Small intestine (tissue), 7 donors: ENCODE results near the gene LEKR1. TPM values are rescaled to one million over a fixed set of nuclear protein-coding genes. Genes with fewer than 3 reads are reported as not detected.

Experiments used
- DNase-seq, 2 donors: peaks; one replicate each; pipeline versions ENCODE4 v3.0.0 to v3.0.0-alpha.2; 2013
- FAIRE-seq: peaks from 2 replicates; lab custom pipeline; 2012; peaks lifted over from hg19 to GRCh38; lab: Jason Lieb, UNC
- H3K27ac ChIP-seq, 3 donors: one replicate each; pipeline ENCODE4 v1.5.1; 2013; ENCODE audit warnings: low read length in 2 of 3, mild to moderate bottlenecking in 2 of 3, control low read depth in 1 of 3, inconsistent platforms in 1 of 3, low read depth in 1 of 3, moderate library complexity in 1 of 3
- H3K27me3 ChIP-seq, 3 donors: one replicate each; pipeline ENCODE4 v1.6.1; 2013; ENCODE audit warnings: low read length in 3 of 3, inconsistent platforms in 1 of 3; ENCODE audit not compliant: control insufficient read depth in 3 of 3, insufficient read depth in 3 of 3
- H3K36me3 ChIP-seq, 3 donors: one replicate each; pipeline ENCODE4 v1.6.1; 2013; ENCODE audit warnings: low read length in 3 of 3, inconsistent platforms in 1 of 3, low read depth in 1 of 3, mild to moderate bottlenecking in 1 of 3, moderate library complexity in 1 of 3; ENCODE audit not compliant: control insufficient read depth in 3 of 3, insufficient read depth in 2 of 3
- H3K4me1 ChIP-seq, 3 donors: one replicate each; pipeline ENCODE4 v1.6.1; 2013; ENCODE audit warnings: low read length in 2 of 3, inconsistent platforms in 1 of 3, low read depth in 1 of 3, mild to moderate bottlenecking in 1 of 3, moderate library complexity in 1 of 3; ENCODE audit not compliant: control insufficient read depth in 3 of 3, insufficient read depth in 2 of 3
- H3K4me3 ChIP-seq, 3 donors: one replicate each; pipeline ENCODE4 v1.5.1; 2013; ENCODE audit warnings: low read length in 3 of 3, control low read depth in 1 of 3, inconsistent platforms in 1 of 3, low read depth in 1 of 3, mild to moderate bottlenecking in 1 of 3, moderate library complexity in 1 of 3
- H3K9me3 ChIP-seq, 2 donors: one replicate each; pipeline ENCODE4 v1.6.1; 2013; ENCODE audit warnings: low read depth in 1 of 2, low read length in 1 of 2; ENCODE audit not compliant: control insufficient read depth in 2 of 2, insufficient read depth in 1 of 2
- WGBS, 3 donors: extraction: QIAGEN DNeasy Blood & Tissue Kit; methylation state at CpG; one replicate each; pipeline ENCODE4 v1.1.7; 2013; 5-methylcytosine and 5-hydroxymethylcytosine counted together
- polyA plus RNA-seq, 4 donors: library from polyadenylated mRNA; stranded (reverse) in 3 of 4; unstranded in 1 of 4; fragments of 200-250 nt in 3 of 4; fragments of 120-200 nt in 1 of 4; gene quantifications; one replicate each; pipeline versions ENCODE4 v1.2.1 to v1.2.3, GENCODE V29; 2013
- donor health status: healthy with polysubstance abuse.
- donor health status: control.
- donor health status: control.
- donor health status: Bipolar disorder and iron deficiency.
- donor health status: healthy.

LEKR1 gene
- polyA plus RNA-seq, 4 donors: 0.63 to 2.5 TPM; not detected in 2

DNA sequence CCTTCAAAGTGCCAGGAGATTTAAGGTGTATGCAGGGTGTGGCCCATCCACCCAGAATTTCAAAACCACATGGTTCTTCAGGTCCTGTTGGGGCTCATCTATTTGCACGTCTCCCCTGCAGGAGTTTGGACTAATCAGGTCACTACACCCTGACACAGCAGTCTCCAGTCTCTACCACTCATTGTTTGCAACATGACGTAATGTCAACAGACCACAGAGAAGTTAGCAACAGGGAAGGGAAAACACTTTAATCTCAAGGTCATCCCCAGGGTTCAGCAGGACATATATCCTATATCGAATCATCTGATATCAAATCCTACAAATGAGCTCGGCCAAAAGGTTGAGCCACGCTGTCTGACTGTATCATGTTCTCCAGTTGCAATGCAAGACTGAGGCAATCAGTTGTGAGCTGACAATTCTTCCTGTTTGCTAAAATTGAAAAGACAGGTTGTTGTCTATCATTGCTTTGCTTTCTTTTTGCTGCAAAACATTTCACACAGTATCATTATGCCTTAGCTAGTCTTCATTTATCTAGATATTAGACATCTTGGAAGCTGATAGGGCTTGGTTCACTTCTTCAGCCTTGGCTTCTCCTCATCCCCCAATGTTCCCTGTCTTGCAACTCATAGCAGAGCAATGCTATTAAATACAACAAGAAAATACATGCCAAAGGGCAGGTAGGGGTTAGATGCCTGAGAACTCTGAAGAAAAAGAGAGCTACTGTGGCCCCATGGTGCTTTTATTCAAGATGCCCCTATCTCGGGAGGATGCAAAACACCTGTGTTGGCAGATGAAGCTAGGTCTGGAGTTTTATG lies 13.4 kb upstream of the LEKR1 start:
- Histone ChIP-seq H3K4me1 (peaks cover 2 to 40% (median 12%) of the 10 kb centered on the region in 3 donors), H3K27me3 (no peaks in the 10 kb centered on the region), H3K9me3 (no peaks in the 10 kb centered on the region), H3K36me3 (no peaks in the 10 kb centered on the region), H3K4me3 (no peak overlapping the region), H3K27ac (peak overlapping the region in 2 of 3 donors; percentile 22 to 58)
- FAIRE-seq (no peak), DNase-seq (peak; percentile 77 to 90)
- 23 to 65% (median 43%) methylated on average over 6 of the region's 6 CpGs for WGBS, 3 donors

- H3K27ac ChIP-seq: no peak overlapping the region
- FAIRE-seq (no peak), DNase-seq (no peak)
- no peaks in the 10 kb centered on the region for H3K9me3 ChIP-seq
- WGBS, 3 donors: 93 to 97% (median 95%) methylated on average over 2 of the region's 2 CpGs
- H3K4me1 ChIP-seq: peaks cover 2 to 46% (median 15%) of the 10 kb centered on the region in 3 donors
- no peaks in the 10 kb centered on the region for H3K27me3 ChIP-seq
- no peak overlapping the region for H3K4me3 ChIP-seq
- H3K36me3 ChIP-seq: no peaks in the 10 kb centered on the region
These were observed 11.9 kb upstream of the LEKR1 start for GRCh38 chr3:156814295-156814694.

DNA sequence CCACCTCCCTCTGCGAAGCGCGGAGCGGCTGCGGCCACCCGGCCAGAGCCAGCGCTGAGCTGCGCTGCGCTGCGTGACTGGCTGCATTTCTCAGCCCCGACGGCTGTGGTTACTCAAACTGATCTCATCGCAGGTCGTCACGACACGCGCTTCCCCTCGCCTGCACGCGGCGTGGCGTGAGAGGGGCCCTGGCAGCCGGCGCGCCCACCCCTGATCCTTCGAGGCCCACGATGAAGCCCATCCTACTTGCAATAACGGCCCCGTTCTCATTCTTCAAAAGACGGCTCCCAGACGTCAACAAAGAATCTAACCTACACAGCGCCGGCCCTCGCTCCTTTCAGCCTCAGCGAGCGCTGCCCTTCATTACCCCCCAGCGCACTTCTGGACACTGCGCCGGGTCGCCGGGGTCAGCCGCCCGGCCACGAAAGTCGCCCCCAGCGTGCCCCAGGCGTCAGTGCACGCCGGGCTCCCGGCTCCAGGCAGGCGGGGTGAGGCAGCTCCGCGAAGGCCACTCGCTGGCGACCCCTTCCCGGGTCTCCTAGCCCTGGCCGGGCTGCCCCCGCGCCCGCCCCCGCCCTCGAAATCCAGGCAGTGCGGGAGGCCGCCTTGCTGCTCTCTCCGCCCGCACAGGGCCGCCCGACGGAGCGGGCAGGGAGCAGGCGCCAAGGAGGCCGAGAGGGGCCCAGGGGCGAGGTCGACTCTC lies 9.9 kb upstream of the LEKR1 start:
- FAIRE-seq (no peak), DNase-seq (peak in 1 of 2 donors; percentile 80)
- Histone ChIP-seq H3K27me3 (no peaks in the 10 kb centered on the region), H3K4me3 (peak overlapping the region; percentile 37 to 73 (median 55)), H3K4me1 (peaks cover 2 to 37% (median 12%) of the 10 kb centered on the region in 3 donors), H3K27ac (peak overlapping the region; percentile 95 to 98 (median 96)), H3K36me3 (no peaks in the 10 kb centered on the region), H3K9me3 (no peaks in the 10 kb centered on the region)
- 5 to 7% (median 6%) methylated on average over 67 to 74 of the region's 74 CpGs for WGBS, 3 donors

- Histone ChIP-seq H3K4me1 (peaks cover 2 to 32% (median 12%) of the 10 kb centered on the region in 3 donors), H3K27me3 (no peaks in the 10 kb centered on the region), H3K36me3 (no peaks in the 10 kb centered on the region), H3K4me3 (peak overlapping the region; percentile 37 to 73 (median 55)), H3K9me3 (no peaks in the 10 kb centered on the region), H3K27ac (peak overlapping the region; percentile 95 to 98 (median 96))
- peak; percentile 93 for DNase-seq
- WGBS, 3 donors: 0 to 1% (median 0%) methylated on average over 70 of the region's 70 CpGs
- no peak for FAIRE-seq
These were observed 9.1 kb upstream of the LEKR1 start for GRCh38 chr3:156816794-156817645.

- H3K27me3 ChIP-seq: no peaks in the 10 kb centered on the region
- peak overlapping the region; percentile 95 to 98 (median 96) for H3K27ac ChIP-seq
- peak overlapping the region; percentile 37 to 73 (median 55) for H3K4me3 ChIP-seq
- DNase-seq (no peak), FAIRE-seq (no peak)
- 26 to 55% (median 31%) methylated on average over 5 of the region's 5 CpGs for WGBS, 3 donors
- H3K4me1 ChIP-seq: peaks cover under 1 to 30% (median 9%) of the 10 kb centered on the region in 3 donors
- no peaks in the 10 kb centered on the region for H3K36me3 ChIP-seq
- no peaks in the 10 kb centered on the region for H3K9me3 ChIP-seq
These were observed 8.4 kb upstream of the LEKR1 start for GRCh38 chr3:156817646-156818272.

DNA sequence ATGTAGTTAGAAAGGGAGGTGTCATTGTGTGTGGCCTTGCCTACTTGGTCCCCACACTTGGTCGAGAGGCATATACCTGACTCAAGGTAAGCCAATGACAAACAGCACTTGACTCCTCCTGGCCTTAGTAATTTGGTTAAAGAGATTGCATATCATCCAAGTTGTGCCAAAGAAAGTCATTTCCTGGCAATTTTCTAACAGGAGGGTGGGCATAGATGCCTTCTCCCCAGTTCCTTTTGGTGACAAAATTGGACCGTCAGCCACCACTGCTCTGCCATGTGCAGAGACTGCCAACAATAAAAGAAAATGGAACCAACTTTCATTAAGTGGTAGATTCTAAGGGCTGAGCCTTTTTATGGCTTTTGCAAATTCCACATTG lies 7.9 kb upstream of the LEKR1 start:
- Histone ChIP-seq H3K4me1 (peaks cover 0 to 25% (median 6%) of the 10 kb centered on the region in 3 donors), H3K4me3 (no peak overlapping the region), H3K27me3 (no peaks in the 10 kb centered on the region), H3K27ac (peak overlapping the region; percentile 68 to 96 (median 95)), H3K9me3 (no peaks in the 10 kb centered on the region), H3K36me3 (no peaks in the 10 kb centered on the region)
- WGBS, 3 donors: 80 to 93% (median 83%) methylated on average over 2 of the region's 2 CpGs
- FAIRE-seq: no peak
- peak in 1 of 2 donors; percentile 32 for DNase-seq

DNA sequence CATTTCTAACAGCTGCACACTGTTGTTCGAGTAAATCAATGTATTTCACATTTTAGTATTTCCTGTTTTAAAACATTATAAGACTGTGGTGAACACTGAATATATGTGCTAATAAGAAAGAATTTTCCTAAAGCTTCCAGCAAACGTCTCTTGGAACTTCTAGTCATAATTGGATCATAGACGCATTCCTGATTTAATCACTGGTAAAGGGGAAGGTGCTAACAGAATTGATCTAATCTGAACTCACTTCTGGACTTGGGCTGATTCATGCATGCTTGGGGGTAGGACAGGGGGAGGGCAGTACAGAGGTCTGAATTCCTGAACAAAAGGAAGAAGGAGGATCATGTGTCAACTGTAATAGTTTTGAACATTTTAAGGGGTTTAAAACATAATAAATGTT lies 7.3 kb upstream of the LEKR1 start:
- FAIRE-seq (no peak), DNase-seq (peak; percentile 56 to 66)
- no peaks in the 10 kb centered on the region for H3K27me3 ChIP-seq
- H3K9me3 ChIP-seq: no peaks in the 10 kb centered on the region
- H3K27ac ChIP-seq: peak overlapping the region in 1 of 3 donors; percentile 10
- no peaks in the 10 kb centered on the region for H3K36me3 ChIP-seq
- peaks cover 0 to 23% (median 2%) of the 10 kb centered on the region in 3 donors for H3K4me1 ChIP-seq
- H3K4me3 ChIP-seq: no peak overlapping the region
- 48 to 80% (median 61%) methylated on average over 3 of the region's 3 CpGs for WGBS, 3 donors
